Upper lobe of right lung (tissue), 1 donor: ENCODE measurements around the gene MAZ. TPM values are rescaled to one million over a fixed set of nuclear protein-coding genes. Genes with fewer than 3 reads are reported as not detected.

Experiments used
- ATAC-seq: fragments of 200-7000 bp; cut with Tn5 transposase; one replicate; pipeline ENCODE4 v1.9.1; 2020; ENCODE audit warnings: mild to moderate bottlenecking, moderate library complexity
- DNase-seq: peaks from one replicate; pipeline ENCODE4 v3.0.0-alpha.2; 2020
- H3K27ac ChIP-seq: fragments of 200-600 bp; one replicate; pipeline ENCODE4 v1.8.0; 2022
- H3K27me3 ChIP-seq: fragments of 200-600 bp; one replicate; pipeline ENCODE4 v1.8.0; 2022; ENCODE audit warnings: mild to moderate bottlenecking
- H3K36me3 ChIP-seq: fragments of 200-600 bp; one replicate; pipeline ENCODE4 v1.8.0; 2022
- H3K4me1 ChIP-seq: fragments of 200-600 bp; one replicate; pipeline ENCODE4 v1.8.0; 2022
- H3K4me3 ChIP-seq: fragments of 200-600 bp; one replicate; pipeline ENCODE4 v1.8.0; 2022; ENCODE audit warnings: mild to moderate bottlenecking
- H3K9me3 ChIP-seq: fragments of 200-600 bp; one replicate; pipeline ENCODE4 v1.8.0; 2022
- intact Hi-C: fragments of 100-400 bp; cut with DNase I; formaldehyde crosslinking; loops from one replicate; pipeline ENCODE4 v1.11.0; 2022
- total RNA-seq: library from RNA; stranded (reverse); fragmentation: NEBNext Ultra II Directional; extraction: Animal tissue kit (Norgen Biotek cat#: 25700); gene quantifications from one replicate; pipeline ENCODE4 v1.2.1, GENCODE V29; 2021
- TF ChIP-seq, protein P1 (sequence below): fragments of 200-600 bp; IDR thresholded peaks from one replicate; pipeline ENCODE4 v1.8.0; 2022; ENCODE audit warnings: antibody characterized with exemption
- donor health status: DM: no; HTN: yes; CAD: no; lungs with severe emphysema.

Gene MAZ
- total RNA-seq, 1 donor from 2014 or later, result 148 TPM

DNA sequence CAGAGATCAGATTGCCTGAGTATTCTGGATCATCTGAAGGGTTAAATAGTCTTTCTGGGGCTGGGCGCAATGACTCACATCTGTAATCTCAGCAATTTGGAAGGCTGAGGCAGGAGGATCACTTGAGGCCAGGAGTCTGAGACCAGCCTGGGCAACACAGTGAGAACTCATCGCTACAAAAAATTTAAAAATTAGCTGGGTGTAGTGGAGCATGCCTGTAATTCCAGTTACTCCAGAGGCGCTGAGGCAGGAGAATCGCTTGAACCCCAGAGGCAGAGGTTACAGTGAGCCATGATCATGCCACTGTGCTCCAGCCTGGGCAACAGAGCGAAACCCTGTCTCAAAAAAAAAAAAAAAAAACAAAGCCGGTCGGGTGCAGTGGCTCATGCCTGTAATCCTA lies 29.6 kb downstream of the MAZ start:
- Histone ChIP-seq H3K4me1 (no peaks in the 10 kb centered on the region), H3K27me3 (no peaks in the 10 kb centered on the region), H3K9me3 (no peaks in the 10 kb centered on the region), H3K4me3 (no peak overlapping the region), H3K27ac (no peak overlapping the region), H3K36me3 (peaks cover 100% of the 10 kb centered on the region)
- DNase-seq (no peak), ATAC-seq (no peak)
- intact Hi-C loops, result no loop called here
- TF ChIP-seq, protein P1, sequence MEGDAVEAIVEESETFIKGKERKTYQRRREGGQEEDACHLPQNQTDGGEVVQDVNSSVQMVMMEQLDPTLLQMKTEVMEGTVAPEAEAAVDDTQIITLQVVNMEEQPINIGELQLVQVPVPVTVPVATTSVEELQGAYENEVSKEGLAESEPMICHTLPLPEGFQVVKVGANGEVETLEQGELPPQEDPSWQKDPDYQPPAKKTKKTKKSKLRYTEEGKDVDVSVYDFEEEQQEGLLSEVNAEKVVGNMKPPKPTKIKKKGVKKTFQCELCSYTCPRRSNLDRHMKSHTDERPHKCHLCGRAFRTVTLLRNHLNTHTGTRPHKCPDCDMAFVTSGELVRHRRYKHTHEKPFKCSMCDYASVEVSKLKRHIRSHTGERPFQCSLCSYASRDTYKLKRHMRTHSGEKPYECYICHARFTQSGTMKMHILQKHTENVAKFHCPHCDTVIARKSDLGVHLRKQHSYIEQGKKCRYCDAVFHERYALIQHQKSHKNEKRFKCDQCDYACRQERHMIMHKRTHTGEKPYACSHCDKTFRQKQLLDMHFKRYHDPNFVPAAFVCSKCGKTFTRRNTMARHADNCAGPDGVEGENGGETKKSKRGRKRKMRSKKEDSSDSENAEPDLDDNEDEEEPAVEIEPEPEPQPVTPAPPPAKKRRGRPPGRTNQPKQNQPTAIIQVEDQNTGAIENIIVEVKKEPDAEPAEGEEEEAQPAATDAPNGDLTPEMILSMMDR, result no peak

DNA sequence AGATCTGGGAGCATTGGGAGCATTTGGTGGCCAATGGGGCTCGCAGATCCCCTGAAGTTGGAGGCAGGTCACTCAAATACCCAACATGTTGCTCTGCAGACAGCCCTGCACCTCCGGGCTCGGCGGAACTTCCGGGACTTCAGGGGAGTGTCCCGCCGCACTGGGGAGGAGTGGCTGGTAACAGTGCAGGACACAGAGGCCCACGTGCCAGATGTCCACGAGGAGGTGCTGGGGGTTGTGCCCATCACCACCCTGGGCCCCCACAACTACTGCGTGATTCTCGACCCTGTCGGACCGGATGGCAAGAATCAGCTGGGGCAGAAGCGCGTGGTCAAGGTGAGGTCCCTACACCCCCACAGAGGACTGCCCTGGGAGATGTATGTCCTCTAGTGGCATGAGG lies 30.3 kb downstream of the MAZ start:
- no peaks in the 10 kb centered on the region for H3K4me1 ChIP-seq
- no peak overlapping the region for H3K4me3 ChIP-seq
- intact Hi-C loops, result no loop called here
- ATAC-seq (no peak), DNase-seq (no peak)
- no peaks in the 10 kb centered on the region for H3K9me3 ChIP-seq
- H3K27ac ChIP-seq, result no peak overlapping the region
- TF ChIP-seq, protein P1, result no peak
- H3K36me3 ChIP-seq, result peaks cover 100% of the 10 kb centered on the region
- H3K27me3 ChIP-seq, result no peaks in the 10 kb centered on the region

DNA sequence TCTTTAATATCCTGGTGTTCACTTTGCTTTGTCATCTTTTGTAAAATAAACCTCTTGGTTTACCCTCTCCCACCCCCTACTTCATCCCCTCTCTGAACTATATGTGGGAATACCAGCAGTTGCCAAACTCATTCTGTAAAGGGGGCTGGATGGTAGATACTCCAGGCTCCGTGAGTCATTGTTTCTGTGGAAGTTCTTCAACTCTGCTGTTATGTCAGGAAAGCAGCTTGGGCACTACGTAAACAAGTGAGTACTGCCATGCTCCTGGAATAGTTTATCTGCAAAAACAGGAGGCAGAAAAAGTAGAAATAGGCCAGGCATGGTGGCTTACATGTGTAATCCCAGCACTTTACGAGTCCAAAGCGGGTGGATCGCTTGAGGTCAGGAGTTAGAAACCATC lies 31.5 kb downstream of the MAZ start:
- H3K36me3 ChIP-seq, result peaks cover 100% of the 10 kb centered on the region
- intact Hi-C loops, result no loop called here

DNA sequence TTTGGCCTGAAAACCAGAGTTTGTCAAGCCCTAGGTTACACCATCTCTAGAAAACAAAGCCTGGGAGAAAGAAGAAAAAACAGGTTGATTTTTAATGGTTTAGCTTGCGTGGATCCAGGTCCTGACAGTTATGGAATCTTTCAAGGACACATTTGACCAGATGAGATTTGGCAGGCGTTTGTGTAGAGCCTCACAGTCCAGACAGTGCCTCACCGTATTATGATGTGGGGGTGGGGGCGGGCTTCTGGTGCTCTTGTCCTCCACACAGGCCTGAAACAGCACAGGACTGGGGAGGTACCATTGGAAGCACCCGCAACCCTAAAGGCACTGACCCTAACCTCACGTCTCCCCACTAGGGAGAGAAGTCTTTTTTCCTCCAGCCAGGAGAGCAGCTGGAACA lies 33.5 kb downstream of the MAZ start:
- Histone ChIP-seq H3K9me3 (no peaks in the 10 kb centered on the region), H3K36me3 (peaks cover 97% of the 10 kb centered on the region), H3K27me3 (no peaks in the 10 kb centered on the region), H3K4me1 (no peaks in the 10 kb centered on the region), H3K4me3 (no peak overlapping the region), H3K27ac (no peak overlapping the region)
- ATAC-seq (no peak), DNase-seq (no peak)
- TF ChIP-seq, protein P1, result no peak
- intact Hi-C loops, result no loop called here

More for the DNA sequence above, 31.5 kb downstream of the MAZ start:
- TF ChIP-seq, protein P1, result no peak
- DNase-seq (no peak), ATAC-seq (no peak)
- no peak overlapping the region for H3K4me3 ChIP-seq
- no peaks in the 10 kb centered on the region for H3K27me3 ChIP-seq
- H3K9me3 ChIP-seq, result no peaks in the 10 kb centered on the region
- no peak overlapping the region for H3K27ac ChIP-seq
- no peaks in the 10 kb centered on the region for H3K4me1 ChIP-seq

DNA sequence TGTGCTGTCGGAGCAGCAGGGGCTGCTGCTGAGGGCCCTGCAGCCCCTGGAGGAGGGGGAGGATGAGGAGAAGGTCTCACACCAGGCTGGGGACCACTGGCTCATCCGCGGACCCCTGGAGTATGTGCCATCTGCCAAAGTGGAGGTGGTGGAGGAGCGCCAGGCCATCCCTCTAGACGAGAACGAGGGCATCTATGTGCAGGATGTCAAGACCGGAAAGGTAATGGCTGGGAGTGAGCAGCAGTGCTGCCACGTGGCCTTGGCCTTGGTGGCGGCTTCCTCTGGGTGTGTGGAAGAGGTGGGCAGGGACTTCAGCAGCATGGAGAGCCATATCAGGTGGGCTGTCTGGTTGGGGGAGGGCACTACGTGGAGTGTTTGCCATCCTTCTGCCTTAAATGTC lies 33.9 kb downstream of the MAZ start:
- Histone ChIP-seq H3K4me3 (no peak overlapping the region), H3K4me1 (no peaks in the 10 kb centered on the region), H3K27ac (no peak overlapping the region), H3K9me3 (no peaks in the 10 kb centered on the region), H3K27me3 (no peaks in the 10 kb centered on the region), H3K36me3 (peaks cover 97% of the 10 kb centered on the region)
- TF ChIP-seq, protein P1, result no peak
- intact Hi-C loops, result no loop called here
- ATAC-seq, result no peak
- no peak for DNase-seq

DNA sequence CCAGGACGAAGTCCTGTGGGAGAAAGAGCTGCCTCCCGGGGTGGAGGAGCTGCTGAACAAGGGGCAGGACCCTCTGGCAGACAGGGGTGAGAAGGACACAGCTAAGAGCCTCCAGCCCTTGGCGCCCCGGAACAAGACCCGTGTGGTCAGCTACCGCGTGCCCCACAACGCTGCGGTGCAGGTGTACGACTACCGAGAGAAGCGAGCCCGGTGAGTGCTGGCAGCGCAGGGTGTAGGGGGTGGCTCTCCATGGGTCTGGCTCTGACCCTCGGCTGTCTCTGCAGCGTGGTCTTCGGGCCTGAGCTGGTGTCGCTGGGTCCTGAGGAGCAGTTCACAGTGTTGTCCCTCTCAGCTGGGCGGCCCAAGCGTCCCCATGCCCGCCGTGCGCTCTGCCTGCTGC lies 35.3 kb downstream of the MAZ start:
- no peak for ATAC-seq
- Histone ChIP-seq H3K9me3 (no peaks in the 10 kb centered on the region), H3K36me3 (peaks cover 97% of the 10 kb centered on the region), H3K27ac (no peak overlapping the region), H3K27me3 (no peaks in the 10 kb centered on the region), H3K4me3 (no peak overlapping the region), H3K4me1 (no peaks in the 10 kb centered on the region)
- intact Hi-C loops, result no loop called here
- TF ChIP-seq, protein P1, result no peak
- DNase-seq, result no peak
